A673 (cell line): ENCODE results near the gene CTAGE9. TPM values are rescaled to one million over a fixed set of nuclear protein-coding genes. Genes with fewer than 3 reads are reported as not detected.

ENCODE experiments used
- BruUV-seq: library from RNA; stranded (reverse); fragments of 400-500 nt; replicated peaks from 2 replicates; lab custom pipeline; 2021; lab: Mats Ljungman, UMichigan
- CTCF ChIA-PET: fragments of 300-600 bp; sonication (Branson Sonifier 250); formaldehyde crosslinking; loops from one replicate; lab custom pipeline; 2022; ENCODE audit warnings: antibody characterized with exemption; lab: Charles Lee
- POLR2A ChIA-PET: fragments of 300-600 bp; sonication (Branson Sonifier 250); formaldehyde crosslinking; loops from one replicate; lab custom pipeline; 2022; ENCODE audit warnings: antibody characterized with exemption; ENCODE audit not compliant: low non-redundant PET; lab: Charles Lee
- DNase-seq: peaks from one replicate; pipeline ENCODE4 v3.0.0-alpha.2; 2015; ENCODE audit warnings: low spot score
- H3K27ac ChIP-seq: fragments of 200-600 bp; sonication (generic); 2 replicates; pipeline ENCODE4 v1.5.1; 2016; ENCODE audit warnings: mixed run types, low read depth, mild to moderate bottlenecking, mixed read lengths, antibody characterized with exemption, low read length; ENCODE audit not compliant: poor library complexity, severe bottlenecking
- H3K27me3 ChIP-seq: fragments of 200-600 bp; sonication (generic); replicated peaks from 2 replicates; pipeline ENCODE4 v1.6.1; 2017; ENCODE audit warnings: mixed run types, low read depth, mild to moderate bottlenecking, mixed read lengths, antibody characterized with exemption, low read length; ENCODE audit not compliant: insufficient read depth, poor library complexity
- H3K36me3 ChIP-seq: fragments of 200-600 bp; sonication (generic); 2 replicates; pipeline ENCODE4 v1.6.1; 2016; ENCODE audit warnings: mixed run types, mild to moderate bottlenecking, mixed read lengths, antibody characterized with exemption, low read length; ENCODE audit not compliant: insufficient read depth, poor library complexity, severe bottlenecking
- H3K4me1 ChIP-seq: fragments of 200-600 bp; sonication (generic); 2 replicates; pipeline ENCODE4 v1.6.1; 2017; ENCODE audit warnings: mixed run types, mild to moderate bottlenecking, mixed read lengths, antibody characterized with exemption, low read length; ENCODE audit not compliant: insufficient read depth, poor library complexity, severe bottlenecking
- H3K4me3 ChIP-seq: fragments of 200-600 bp; sonication (generic); 2 replicates; pipeline ENCODE4 v1.5.1; 2016; ENCODE audit warnings: low read depth, mixed run types, mild to moderate bottlenecking, mixed read lengths, low read length; ENCODE audit not compliant: poor library complexity, severe bottlenecking
- H3K9me3 ChIP-seq: fragments of 200-600 bp; sonication (generic); 2 replicates; pipeline ENCODE4 v1.6.1; 2016; ENCODE audit warnings: mixed run types, low read depth, mild to moderate bottlenecking, mixed read lengths, antibody characterized with exemption, low read length; ENCODE audit not compliant: poor library complexity, severe bottlenecking
- CTCF ChIP-seq: fragments of 300-800, 200-600 bp; sonication (generic); conservative IDR thresholded peaks from 2 replicates; pipeline ENCODE4 v1.5.1; 2017; ENCODE audit warnings: low read depth, mild to moderate bottlenecking, antibody characterized with exemption, low read length, moderate library complexity, mixed read lengths
- EZH2 ChIP-seq: fragments of 200-600 bp; sonication (generic); IDR thresholded peaks from 2 replicates; pipeline ENCODE4 v1.6.1; 2017; ENCODE audit warnings: borderline replicate concordance, low read depth, mild to moderate bottlenecking, mixed read lengths, antibody characterized with exemption, low read length; ENCODE audit not compliant: poor library complexity, severe bottlenecking
- intact Hi-C: fragments of 100-400 bp; cut with micrococcal nuclease; formaldehyde crosslinking; loops from one replicate; pipeline ENCODE4 v1.10.0; 2022; ENCODE audit not compliant: unreplicated experiment
- total RNA-seq: library from RNA; stranded (reverse); gene quantifications from 2 replicates; pipeline ENCODE4 v1.2.3, GENCODE V29; 2021

Gene CTAGE9
- total RNA-seq, 1 experiment from 2014 or later: not detected

- no TSS peak for BruUV-seq
- no peak for DNase-seq
- H3K4me3 ChIP-seq: no peak overlapping the region
- no peaks in the 10 kb centered on the region for H3K9me3 ChIP-seq
- intact Hi-C loops: no loop called here
- H3K4me1 ChIP-seq: no peaks in the 10 kb centered on the region
- no peaks in the 10 kb centered on the region for H3K36me3 ChIP-seq
- no peak for TF ChIP-seq CTCF
- TF ChIP-seq EZH2: no peak
- CTCF ChIA-PET: no interaction called here
- H3K27ac ChIP-seq: no peak overlapping the region
- H3K27me3 ChIP-seq: no peaks in the 10 kb centered on the region
- POLR2A ChIA-PET: no interaction called here
Observed at GRCh38 chr6:131692589-131692988, 18.2 kb downstream of the CTAGE9 start.

- H3K4me3 ChIP-seq: no peak overlapping the region
- H3K9me3 ChIP-seq: no peaks in the 10 kb centered on the region
- BruUV-seq: no TSS peak
- no peaks in the 10 kb centered on the region for H3K4me1 ChIP-seq
- no peaks in the 10 kb centered on the region for H3K27me3 ChIP-seq
- ChIA-PET POLR2A (no interaction called here), CTCF (no interaction called here)
- intact Hi-C loops: no loop called here
- no peak for DNase-seq
- no peaks in the 10 kb centered on the region for H3K36me3 ChIP-seq
- TF ChIP-seq EZH2: no peak
- TF ChIP-seq CTCF: no peak
- H3K27ac ChIP-seq: no peak overlapping the region
Observed at GRCh38 chr6:131692031-131692430, 18.8 kb downstream of the CTAGE9 start.

- TF ChIP-seq CTCF (no peak), EZH2 (no peak)
- Histone ChIP-seq H3K27me3 (no peaks in the 10 kb centered on the region), H3K4me3 (no peak overlapping the region), H3K4me1 (no peaks in the 10 kb centered on the region), H3K27ac (no peak overlapping the region), H3K36me3 (no peaks in the 10 kb centered on the region), H3K9me3 (no peaks in the 10 kb centered on the region)
- BruUV-seq: no TSS peak
- intact Hi-C loops: no loop called here
- no peak for DNase-seq
- POLR2A ChIA-PET: no interaction called here
- CTCF ChIA-PET: no interaction called here
Observed at GRCh38 chr6:131688286-131688685, 22.5 kb downstream of the CTAGE9 start.
